Measurements from ENCODE around the gene RPS27L.

DNA sequence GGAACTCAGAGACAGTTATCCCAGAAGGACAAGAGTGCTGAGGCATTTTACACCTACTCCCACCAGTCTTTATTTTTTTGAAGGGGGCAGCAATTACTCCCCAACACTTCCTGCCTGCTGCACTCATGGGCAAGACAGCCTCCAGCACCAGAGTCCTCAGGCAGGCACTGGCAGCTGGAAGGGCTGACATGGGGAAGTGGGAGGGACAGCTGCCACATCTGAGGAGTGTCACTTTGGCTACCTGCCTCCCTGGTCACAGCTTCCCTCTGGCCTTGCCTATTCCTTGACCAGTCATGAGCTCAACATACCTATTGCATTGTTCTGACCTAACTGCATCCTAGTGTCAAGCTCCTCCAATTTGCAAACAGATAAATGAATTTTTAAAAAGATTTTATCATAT lies 45.8 kb downstream of the RPS27L start:
- TF ChIP-seq CTCF (IDR thresholded peaks at IDR 0.05; ENCODE audit: poor library complexity) (no peak), EZH2phosphoT487 (IDR thresholded peaks at IDR 0.05; ENCODE audit: low read depth, severe bottlenecking, unreplicated experiment) (no peak)
